Tibial nerve (tissue), 4 donors: ENCODE measurements around the gene FXYD2. TPM values are rescaled to one million over a fixed set of nuclear protein-coding genes. Genes with fewer than 3 reads are reported as not detected.

Experiments
- DNase-seq, 2 donors: peaks; one replicate each; pipeline ENCODE4 v3.0.0-alpha.2; 2019; ENCODE audit warnings: low spot score in 2 of 2
- H3K27ac ChIP-seq, 4 donors: fragments of 200-600 bp; sonication (generic) in 3 of 4; one replicate each; pipeline ENCODE4 v1.5.1; 2017 to 2019; ENCODE audit warnings: mild to moderate bottlenecking in 1 of 4
- H3K27me3 ChIP-seq, 2 donors: fragments of 200-600 bp; sonication (generic) in 1 of 2; one replicate each; pipeline versions ENCODE4 v1.5.1 to v1.6.0; 2017 to 2019
- H3K36me3 ChIP-seq, 3 donors: fragments of 200-600 bp; sonication (generic); one replicate each; pipeline ENCODE4 v1.5.1; 2018 to 2019
- H3K4me1 ChIP-seq, 4 donors: fragments of 200-600 bp; sonication (generic) in 3 of 4; one replicate each; pipeline ENCODE4 v1.5.1; 2017 to 2019
- H3K4me3 ChIP-seq, 4 donors: fragments of 200-600 bp; sonication (generic) in 3 of 4; one replicate each; pipeline ENCODE4 v1.5.1; 2017 to 2019; ENCODE audit warnings: mild to moderate bottlenecking in 1 of 4, moderate library complexity in 1 of 4
- H3K9me3 ChIP-seq, 4 donors: fragments of 200-600 bp; sonication (generic) in 3 of 4; one replicate each; pipeline ENCODE4 v1.5.1; 2017 to 2019
- CTCF ChIP-seq, 5 experiments: fragments of 200-600 bp in 3 of 5; fragments of 450-650 bp in 2 of 5; sonication (generic) in 3 of 5; IDR thresholded peaks; one replicate each; pipeline ENCODE4 v1.5.1; 2016 to 2019; ENCODE audit warnings: antibody characterized with exemption in 5 of 5, mild to moderate bottlenecking in 3 of 5, moderate library complexity in 2 of 5
- EP300 ChIP-seq, 2 donors: sonication (generic); formaldehyde crosslinking; IDR thresholded peaks; one replicate each; pipeline ENCODE4 v1.6.1; 2017; ENCODE audit warnings: antibody characterized with exemption in 2 of 2, mild to moderate bottlenecking in 1 of 2
- POLR2A ChIP-seq, 2 donors: fragments of 450-650 bp; IDR thresholded peaks; one replicate each; pipeline ENCODE4 v1.6.1; 2017; ENCODE audit warnings: antibody characterized with exemption in 2 of 2, mild to moderate bottlenecking in 2 of 2, moderate library complexity in 2 of 2
- WGBS, 2 donors: methylation state at CpG; one replicate each; pipeline ENCODE4 v1.1.5; 2018; 5-methylcytosine and 5-hydroxymethylcytosine counted together
- total RNA-seq, 4 donors: library from RNA; depleted of rRNA; stranded (reverse); fragments of >200 nt; gene quantifications; one replicate each; pipeline ENCODE4 v1.1.0, GENCODE V29; 2016

The FXYD2 gene
- total RNA-seq, 4 donors from 2014 or later: 0.39 to 1.8 (median 0.96) TPM

GRCh38 chr11:117825538-117826189 lies 1.1 kb upstream of the FXYD2 start:
- DNase-seq: no peak
- H3K27ac ChIP-seq: no peak overlapping the region
- TF ChIP-seq CTCF (IDR thresholded peaks at IDR 0.05) (no peak), POLR2A (IDR thresholded peaks at IDR 0.05) (no peak), EP300 (IDR thresholded peaks at IDR 0.05) (no peak)
- no peak overlapping the region for H3K4me3 ChIP-seq
- WGBS, 2 donors: 83 to 91% methylated on average over 8 of the region's 8 CpGs
- no peaks in the 10 kb centered on the region for H3K36me3 ChIP-seq
- H3K27me3 ChIP-seq: no peaks in the 10 kb centered on the region
- peaks cover 0 to 28% (median 8%) of the 10 kb centered on the region in 4 donors for H3K4me1 ChIP-seq
- no peaks in the 10 kb centered on the region for H3K9me3 ChIP-seq

GRCh38 chr11:117823946-117824420 lies 561 bp downstream of the FXYD2 start:
- WGBS, 2 donors: 41 to 46% methylated on average over 12 to 13 of the region's 13 CpGs
- H3K4me1 ChIP-seq: peaks cover 0 to 27% (median 5%) of the 10 kb centered on the region in 4 donors
- no peak for TF ChIP-seq CTCF (IDR thresholded peaks at IDR 0.05)
- TF ChIP-seq POLR2A (IDR thresholded peaks at IDR 0.05): no peak
- peak in 1 of 2 donors; percentile 41 for TF ChIP-seq EP300 (IDR thresholded peaks at IDR 0.05)

GRCh38 chr11:117823294-117823945 lies 1.1 kb downstream of the FXYD2 start:
- Histone ChIP-seq H3K9me3 (no peaks in the 10 kb centered on the region), H3K27me3 (no peaks in the 10 kb centered on the region), H3K27ac (peak overlapping the region in 3 of 4 donors; percentile 35 to 55 (median 40)), H3K36me3 (no peaks in the 10 kb centered on the region), H3K4me1 (peaks cover 0 to 23% (median 3%) of the 10 kb centered on the region in 4 donors), H3K4me3 (no peak overlapping the region)
- WGBS, 2 donors: 57 to 59% methylated on average over 3 to 18 of the region's 18 CpGs
- no peak for DNase-seq
- TF ChIP-seq POLR2A (IDR thresholded peaks at IDR 0.05) (no peak), CTCF (IDR thresholded peaks at IDR 0.05) (peak in 2 of 5 experiments; percentile 5 to 16), EP300 (IDR thresholded peaks at IDR 0.05) (no peak)

More at GRCh38 chr11:117823946-117824420, 561 bp downstream of the FXYD2 start:
- Histone ChIP-seq H3K27me3 (no peaks in the 10 kb centered on the region), H3K36me3 (no peaks in the 10 kb centered on the region), H3K27ac (peak overlapping the region in 3 of 4 donors; percentile 40 to 55 (median 43)), H3K9me3 (no peaks in the 10 kb centered on the region), H3K4me3 (no peak overlapping the region)
- DNase-seq: peak in 1 of 2 donors; percentile 19

GRCh38 chr11:117822074-117823033 lies 2.2 kb downstream of the FXYD2 start:
- no peaks in the 10 kb centered on the region for H3K9me3 ChIP-seq
- peak in 1 of 2 donors; percentile 21 for DNase-seq
- no peak for TF ChIP-seq EP300 (IDR thresholded peaks at IDR 0.05)
- peak in 4 of 5 experiments; percentile 16 to 42 (median 36) for TF ChIP-seq CTCF (IDR thresholded peaks at IDR 0.05)
- no peak for TF ChIP-seq POLR2A (IDR thresholded peaks at IDR 0.05)
- H3K27ac ChIP-seq: no peak overlapping the region
- no peaks in the 10 kb centered on the region for H3K36me3 ChIP-seq
- peaks cover 0 to 23% (median 0%) of the 10 kb centered on the region in 4 donors for H3K4me1 ChIP-seq
- H3K4me3 ChIP-seq: no peak overlapping the region
- 67 to 70% methylated on average over 32 to 33 of the region's 33 CpGs for WGBS, 2 donors
- no peaks in the 10 kb centered on the region for H3K27me3 ChIP-seq
